H9 (cell line): ENCODE measurements around the gene DAZAP2. TPM values are rescaled to one million over a fixed set of nuclear protein-coding genes. Genes with fewer than 3 reads are reported as not detected.
A peak's percentile ranks its signal among the peaks of the same experiment; 100 is the strongest.
"Not testable (repeated sequence)": the region's sequence is repeated elsewhere in the genome, so short reads cannot be mapped to it uniquely, and the experiment has no call there.

ENCODE experiments used
- DNase-seq: peaks from one replicate; pipeline ENCODE4 v3.0.0-alpha.2; 2017
- H2AFZ ChIP-seq: one replicate; pipeline ENCODE4 v1.6.1; 2013; ENCODE audit warnings: mild to moderate bottlenecking, low read length, control low read depth, moderate library complexity
- H2AK5ac ChIP-seq: 2 replicates; pipeline ENCODE4 v1.6.1; 2013; ENCODE audit warnings: low read length, control low read depth, mixed read lengths; ENCODE audit not compliant: insufficient read length
- H2BK120ac ChIP-seq: one replicate; pipeline ENCODE4 v1.6.1; 2013; ENCODE audit warnings: low read depth, mild to moderate bottlenecking, low read length, control low read depth, inconsistent platforms; ENCODE audit not compliant: poor library complexity, severe bottlenecking
- H2BK12ac ChIP-seq: 2 replicates; pipeline ENCODE4 v1.6.1; 2013; ENCODE audit warnings: low read length, control low read depth, mixed read lengths, low read depth; ENCODE audit not compliant: insufficient read length
- H2BK15ac ChIP-seq: 2 replicates; pipeline ENCODE4 v1.6.1; 2013; ENCODE audit warnings: low read depth, low read length, control low read depth
- H2BK20ac ChIP-seq: one replicate; pipeline ENCODE4 v1.6.1; 2013; ENCODE audit warnings: low read depth, mild to moderate bottlenecking, low read length, control low read depth, inconsistent platforms; ENCODE audit not compliant: poor library complexity, severe bottlenecking
- H2BK5ac ChIP-seq: 2 replicates; pipeline ENCODE4 v1.6.1; 2013; ENCODE audit warnings: low read length, control low read depth, mixed read lengths; ENCODE audit not compliant: insufficient read length
- H3K14ac ChIP-seq: 2 replicates; pipeline ENCODE4 v1.6.1; 2013; ENCODE audit warnings: low read length, control low read depth; ENCODE audit not compliant: insufficient read depth
- H3K18ac ChIP-seq: 2 replicates; pipeline ENCODE4 v1.6.1; 2013; ENCODE audit warnings: low read depth, mild to moderate bottlenecking, mixed read lengths, low read length, control low read depth; ENCODE audit not compliant: insufficient read length
- H3K23ac ChIP-seq: 2 replicates; pipeline ENCODE4 v1.6.1; 2013; ENCODE audit warnings: low read length, control low read depth, mixed read lengths, low read depth; ENCODE audit not compliant: insufficient read length
- H3K23me2 ChIP-seq: 2 replicates; pipeline ENCODE4 v1.6.1; 2013; ENCODE audit warnings: low read depth, mild to moderate bottlenecking, mixed read lengths, low read length, control low read depth; ENCODE audit not compliant: insufficient read length, poor library complexity, severe bottlenecking
- H3K27ac ChIP-seq: 2 replicates; pipeline ENCODE4 v1.5.1; 2013; ENCODE audit warnings: low read length, control low read depth, mixed read lengths, low read depth; ENCODE audit not compliant: insufficient read length
- H3K27me3 ChIP-seq: 2 replicates; pipeline ENCODE4 v1.6.1; 2013; ENCODE audit warnings: low read length, control low read depth, inconsistent platforms; ENCODE audit not compliant: insufficient read depth
- H3K4ac ChIP-seq: 2 replicates; pipeline ENCODE4 v1.6.1; 2013; ENCODE audit warnings: low read depth, mild to moderate bottlenecking, control low read depth, inconsistent platforms, low read length, moderate library complexity
- H3K4me1 ChIP-seq: 2 replicates; pipeline ENCODE4 v1.6.1; 2013; ENCODE audit warnings: low read length, control low read depth, inconsistent platforms; ENCODE audit not compliant: insufficient read depth
- H3K4me2 ChIP-seq: 2 replicates; pipeline ENCODE4 v1.6.1; 2013; ENCODE audit warnings: low read length, control low read depth, mixed read lengths; ENCODE audit not compliant: insufficient read length, insufficient read depth
- H3K56ac ChIP-seq: 2 replicates; pipeline ENCODE4 v1.6.1; 2013; ENCODE audit warnings: low read depth, mild to moderate bottlenecking, mixed read lengths, low read length, control low read depth; ENCODE audit not compliant: insufficient read length
- H3K79me1 ChIP-seq: 2 replicates; pipeline ENCODE4 v1.6.1; 2013; ENCODE audit warnings: low read depth, mild to moderate bottlenecking, moderate library complexity, low read length, control low read depth, inconsistent platforms; ENCODE audit not compliant: insufficient read depth, poor library complexity, severe bottlenecking
- H3K79me2 ChIP-seq: 2 replicates; pipeline ENCODE4 v1.6.1; 2013; ENCODE audit warnings: low read length, control low read depth, inconsistent platforms; ENCODE audit not compliant: insufficient read depth
- H3K9ac ChIP-seq: 2 replicates; pipeline ENCODE4 v1.6.1; 2013; ENCODE audit warnings: low read length, control low read depth, mixed read lengths; ENCODE audit not compliant: insufficient read length; ENCODE audit errors: extremely low read depth
- H3K9me3 ChIP-seq: one replicate; pipeline ENCODE4 v1.6.1; 2013; ENCODE audit warnings: low read depth, low read length, inconsistent platforms; ENCODE audit not compliant: control insufficient read depth
- H3T11ph ChIP-seq: one replicate; pipeline ENCODE4 v1.6.1; 2013; ENCODE audit warnings: mild to moderate bottlenecking, low read length, control low read depth, inconsistent platforms
- H4K20me1 ChIP-seq: one replicate; pipeline ENCODE4 v1.6.1; 2013; ENCODE audit not compliant: control insufficient read depth, insufficient read length, insufficient read depth
- H4K5ac ChIP-seq: 2 replicates; pipeline ENCODE4 v1.6.1; 2013; ENCODE audit warnings: low read depth, mild to moderate bottlenecking, mixed read lengths, low read length, control low read depth; ENCODE audit not compliant: insufficient read length
- H4K8ac ChIP-seq: replicated peaks from 2 replicates; pipeline ENCODE4 v1.6.1; 2013; ENCODE audit warnings: low read length, control low read depth, mixed read lengths, low read depth; ENCODE audit not compliant: insufficient read length
- H4K91ac ChIP-seq: 2 replicates; pipeline ENCODE4 v1.6.1; 2013; ENCODE audit warnings: low read depth, mild to moderate bottlenecking, moderate library complexity, mixed read lengths, low read length, control low read depth; ENCODE audit not compliant: insufficient read length
- H3K27ac Mint-ChIP-seq, 3 experiments: 2 replicates in 2 of 3; 3 replicates in 1 of 3; pipeline ENCODE4 v1.8.0; 2020 to 2021; ENCODE audit warnings: mixed read lengths in 3 of 3, mild to moderate bottlenecking in 1 of 3, moderate library complexity in 1 of 3
- H3K27me3 Mint-ChIP-seq: 2 replicates; pipeline ENCODE4 v1.8.0; 2021; ENCODE audit warnings: low read depth, mild to moderate bottlenecking, moderate library complexity, mixed read lengths
- H3K36me3 Mint-ChIP-seq, 3 experiments: 2 replicates in 2 of 3; 3 replicates in 1 of 3; pipeline ENCODE4 v1.8.0; 2020 to 2021; ENCODE audit warnings: low read depth in 3 of 3, mixed read lengths in 3 of 3; ENCODE audit not compliant: insufficient read depth in 1 of 3
- H3K4me1 Mint-ChIP-seq, 2 experiments: 2 replicates each; pipeline ENCODE4 v1.8.0; 2020; ENCODE audit warnings: mixed read lengths in 2 of 2
- H3K4me3 Mint-ChIP-seq, 2 experiments: 2 replicates in 1 of 2; 3 replicates in 1 of 2; pipeline ENCODE4 v1.8.0; 2020 to 2021; ENCODE audit warnings: mild to moderate bottlenecking in 2 of 2, mixed read lengths in 2 of 2, moderate library complexity in 1 of 2
- H3K9me3 Mint-ChIP-seq, 2 experiments: 2 replicates in 1 of 2; 3 replicates in 1 of 2; pipeline ENCODE4 v1.8.0; 2020; ENCODE audit warnings: mild to moderate bottlenecking in 2 of 2, mixed read lengths in 2 of 2, moderate library complexity in 1 of 2
- CTCF ChIP-seq: fragments of 200-600 bp; sonication (generic); conservative IDR thresholded peaks from 3 replicates; pipeline ENCODE4 v1.8.0; 2021; ENCODE audit warnings: antibody characterized with exemption, mild to moderate bottlenecking
- WGBS: extraction: QIAGEN DNeasy Blood & Tissue Kit; methylation state at CpG from one replicate; pipeline ENCODE4 v1.1.7; 2013; ENCODE audit warnings: missing lambda C conversion rate, low lambda C conversion rate, mixed read lengths; ENCODE audit not compliant: insufficient read length; ENCODE audit errors: extremely low coverage; 5-methylcytosine and 5-hydroxymethylcytosine counted together
- total RNA-seq: library from RNA; stranded (reverse); gene quantifications from 2 replicates; pipeline ENCODE4 v1.2.1, GENCODE V29; 2021

Gene DAZAP2
- total RNA-seq, 1 experiment from 2014 or later: 23.6 TPM

GRCh38 chr12:51285843-51286242, 47.2 kb downstream of the DAZAP2 start:
- Histone ChIP-seq H2BK20ac (no peak overlapping the region), H3K79me2 (no peaks in the 10 kb centered on the region), H3T11ph (no peak overlapping the region), H2AK5ac (no peak overlapping the region), H3K4ac (no peak overlapping the region), H2AFZ (no peak overlapping the region), H3K9ac (no peak overlapping the region), H3K4me2 (no peak overlapping the region), H3K79me1 (no peaks in the 10 kb centered on the region), H4K91ac (no peak overlapping the region), H2BK12ac (no peak overlapping the region), H4K5ac (no peak overlapping the region), H4K20me1 (no peaks in the 10 kb centered on the region), H2BK15ac (no peak overlapping the region), H3K56ac (no peak overlapping the region), H2BK5ac (no peak overlapping the region), H3K4me1 (no peaks in the 10 kb centered on the region), H2BK120ac (no peak overlapping the region), H3K18ac (no peak overlapping the region), H3K9me3 (no peaks in the 10 kb centered on the region), H3K27me3 (no peaks in the 10 kb centered on the region), H4K8ac (no peak overlapping the region), H3K23me2 (no peaks in the 10 kb centered on the region), H3K23ac (no peak overlapping the region), H3K14ac (no peak overlapping the region), H3K27ac (no peak overlapping the region)
- no peak overlapping the region; a peak in 1 of 7 replicates for H3K27ac Mint-ChIP-seq
- H3K4me3 Mint-ChIP-seq: no peak overlapping the region
- H3K9me3 Mint-ChIP-seq: no peaks in the 10 kb centered on the region
- DNase-seq: no peak
- peaks cover 0 to 7% of the 10 kb centered on the region in 2 experiments; a peak in 2 of 4 replicates for H3K4me1 Mint-ChIP-seq
- TF ChIP-seq CTCF: no peak
- no peaks in the 10 kb centered on the region for H3K27me3 Mint-ChIP-seq
- no peaks in the 10 kb centered on the region for H3K36me3 Mint-ChIP-seq
- no CpG with 5 or more reads among the region's 1 CpG for WGBS

GRCh38 chr12:51291603-51292513, 53.2 kb downstream of the DAZAP2 start:
- H3K4ac ChIP-seq, H3K27me3 Mint-ChIP-seq, H2BK120ac ChIP-seq, H3K4me1 Mint-ChIP-seq, H2AK5ac ChIP-seq, H3K4me2 ChIP-seq, H3K14ac ChIP-seq, H2BK15ac ChIP-seq, H3K9me3 Mint-ChIP-seq, H2BK5ac ChIP-seq, H4K5ac ChIP-seq, H3K4me1 ChIP-seq, H3K18ac ChIP-seq, H3K9me3 ChIP-seq, H3K56ac ChIP-seq, H3K36me3 Mint-ChIP-seq, H2AFZ ChIP-seq, H3K27ac ChIP-seq, H3K27me3 ChIP-seq, H4K91ac ChIP-seq, H2BK20ac ChIP-seq, H2BK12ac ChIP-seq, H3K23ac ChIP-seq, H3K4me3 Mint-ChIP-seq, H4K8ac ChIP-seq, H3T11ph ChIP-seq, H4K20me1 ChIP-seq, H3K23me2 ChIP-seq, H3K79me1 ChIP-seq, H3K9ac ChIP-seq, H3K79me2 ChIP-seq: not testable (repeated sequence)
- H3K27ac Mint-ChIP-seq: peak overlapping the region in 1 of 3 experiments; percentile 6; a peak in 1 of 7 replicates
- no CpG with 5 or more reads among the region's 9 CpGs for WGBS
- peak; percentile 44 for DNase-seq
